NCI-H2171 treated with DMSO at 0.1 percent for 48 hours (cell line): ENCODE results near the gene RBKS.
"Not testable (repeated sequence)": the region's sequence is repeated elsewhere in the genome, so short reads cannot be mapped to it uniquely, and the experiment has no call there.

Experiments
- DNase-seq: peaks from one replicate; lab custom pipeline; 2025; lab: John Stamatoyannopoulos, UW

RBKS gene

GRCh38 chr2:27871802-27872201, 18.4 kb downstream of the RBKS start:
- no peak for DNase-seq

GRCh38 chr2:27870724-27871123, 19.5 kb downstream of the RBKS start:
- no peak for DNase-seq

GRCh38 chr2:27869763-27870162, 20.4 kb downstream of the RBKS start:
- no peak for DNase-seq

- no peak for DNase-seq
Measured at GRCh38 chr2:27866237-27866636, 23.9 kb downstream of the RBKS start.

- not testable (repeated sequence) for DNase-seq
Measured at GRCh38 chr2:27863955-27864354, 26.2 kb downstream of the RBKS start.

GRCh38 chr2:27863146-27863545, 27.0 kb downstream of the RBKS start:
- no peak for DNase-seq

GRCh38 chr2:27860111-27860510, 30.1 kb downstream of the RBKS start:
- no peak for DNase-seq

GRCh38 chr2:27857417-27858172, 32.6 kb downstream of the RBKS start:
- DNase-seq, result no peak

GRCh38 chr2:27856956-27857355, 33.2 kb downstream of the RBKS start:
- no peak for DNase-seq

- DNase-seq, result no peak
Measured at GRCh38 chr2:27856386-27856785, 33.8 kb downstream of the RBKS start.

GRCh38 chr2:27855476-27855875, 34.7 kb downstream of the RBKS start:
- no peak for DNase-seq

GRCh38 chr2:27854229-27854862, 35.8 kb downstream of the RBKS start:
- no peak for DNase-seq

GRCh38 chr2:27852691-27853090, 37.5 kb downstream of the RBKS start:
- no peak for DNase-seq

- no peak for DNase-seq
Measured at GRCh38 chr2:27849558-27850205, 40.5 kb downstream of the RBKS start.

GRCh38 chr2:27847333-27847732, 42.9 kb downstream of the RBKS start:
- no peak for DNase-seq

GRCh38 chr2:27844821-27845255, 45.3 kb downstream of the RBKS start:
- DNase-seq, result peak; percentile 63

- DNase-seq, result no peak
Measured at GRCh38 chr2:27843992-27844391, 46.2 kb downstream of the RBKS start.

GRCh38 chr2:27842894-27843293, 47.3 kb downstream of the RBKS start:
- no peak for DNase-seq

GRCh38 chr2:27839022-27839618, 51.1 kb downstream of the RBKS start:
- DNase-seq, result no peak

GRCh38 chr2:27838502-27838901, 51.7 kb downstream of the RBKS start:
- DNase-seq, result no peak

GRCh38 chr2:27833931-27834330, 56.3 kb downstream of the RBKS start:
- no peak for DNase-seq

- no peak for DNase-seq
Measured at GRCh38 chr2:27832396-27832795, 57.8 kb downstream of the RBKS start.
